Measurements from ENCODE around the gene ZNF211.

DNA sequence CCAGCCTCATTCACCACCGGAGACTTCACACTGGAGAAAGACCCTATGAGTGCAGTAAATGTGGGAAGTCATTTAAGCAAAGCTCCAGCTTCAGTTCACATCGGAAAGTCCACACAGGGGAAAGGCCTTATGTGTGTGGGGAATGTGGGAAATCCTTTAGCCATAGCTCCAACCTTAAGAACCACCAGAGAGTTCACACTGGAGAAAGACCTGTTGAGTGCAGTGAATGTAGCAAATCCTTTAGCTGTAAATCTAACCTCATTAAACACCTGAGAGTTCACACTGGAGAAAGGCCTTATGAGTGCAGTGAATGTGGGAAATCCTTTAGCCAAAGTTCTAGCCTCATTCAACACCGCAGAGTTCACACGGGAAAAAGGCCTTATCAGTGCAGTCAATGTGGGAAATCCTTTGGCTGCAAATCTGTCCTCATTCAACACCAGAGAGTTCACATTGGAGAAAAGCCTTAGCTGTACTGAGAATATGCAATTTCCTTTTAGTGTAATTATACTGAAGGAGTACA is 8.8 kb downstream of the ZNF211 start:
- TF ChIP-seq, protein P1, sequence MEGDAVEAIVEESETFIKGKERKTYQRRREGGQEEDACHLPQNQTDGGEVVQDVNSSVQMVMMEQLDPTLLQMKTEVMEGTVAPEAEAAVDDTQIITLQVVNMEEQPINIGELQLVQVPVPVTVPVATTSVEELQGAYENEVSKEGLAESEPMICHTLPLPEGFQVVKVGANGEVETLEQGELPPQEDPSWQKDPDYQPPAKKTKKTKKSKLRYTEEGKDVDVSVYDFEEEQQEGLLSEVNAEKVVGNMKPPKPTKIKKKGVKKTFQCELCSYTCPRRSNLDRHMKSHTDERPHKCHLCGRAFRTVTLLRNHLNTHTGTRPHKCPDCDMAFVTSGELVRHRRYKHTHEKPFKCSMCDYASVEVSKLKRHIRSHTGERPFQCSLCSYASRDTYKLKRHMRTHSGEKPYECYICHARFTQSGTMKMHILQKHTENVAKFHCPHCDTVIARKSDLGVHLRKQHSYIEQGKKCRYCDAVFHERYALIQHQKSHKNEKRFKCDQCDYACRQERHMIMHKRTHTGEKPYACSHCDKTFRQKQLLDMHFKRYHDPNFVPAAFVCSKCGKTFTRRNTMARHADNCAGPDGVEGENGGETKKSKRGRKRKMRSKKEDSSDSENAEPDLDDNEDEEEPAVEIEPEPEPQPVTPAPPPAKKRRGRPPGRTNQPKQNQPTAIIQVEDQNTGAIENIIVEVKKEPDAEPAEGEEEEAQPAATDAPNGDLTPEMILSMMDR (IDR thresholded peaks at IDR 0.05) = no peak
- TF ChIP-seq EMX1 (CRISPR knock-in tag; IDR thresholded peaks at IDR 0.05) = no peak

Measured in WTC11 (cell line).